ENCODE results near the gene NXPH2.

The NXPH2 gene

DNA sequence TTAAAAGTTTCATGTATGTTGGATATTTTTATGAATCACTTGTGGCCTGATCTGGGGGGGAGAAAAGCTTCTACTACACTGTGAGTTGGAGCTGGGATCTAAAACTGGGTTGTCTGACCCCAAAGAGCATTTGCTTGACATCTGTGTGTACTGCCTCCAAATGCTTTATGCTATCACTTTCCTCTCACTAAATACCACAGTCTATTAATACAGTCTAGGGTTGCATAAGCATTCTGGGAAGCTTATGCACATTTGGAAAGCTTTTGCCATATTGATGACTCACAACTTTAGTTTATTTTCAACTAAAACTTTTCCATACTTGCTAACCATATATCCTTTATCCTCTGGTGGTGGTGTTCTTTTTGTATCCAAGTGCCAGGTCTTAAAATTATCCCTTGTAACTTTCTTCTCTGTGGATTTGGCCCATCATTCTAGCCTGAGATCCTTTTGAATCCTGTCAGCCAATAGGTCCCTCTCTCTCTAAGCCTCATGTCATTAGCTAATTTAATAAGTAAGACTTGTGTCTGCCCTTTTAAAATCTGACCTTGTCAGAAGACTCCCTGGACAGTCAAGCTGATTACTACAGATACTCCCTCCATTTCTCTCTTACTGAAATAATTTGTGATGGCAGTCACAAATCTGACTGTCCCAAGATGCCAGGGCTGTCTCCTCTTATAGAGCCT, 72.7 kb downstream of the NXPH2 start:
- peak; percentile 84 for DNase-seq (ENCODE audit: low read depth, low spot score)
- in situ Hi-C loops (cut with HindIII; ENCODE audit: low sequenced_read_pairs): no loop called here
- TF ChIP-seq, protein P1, sequence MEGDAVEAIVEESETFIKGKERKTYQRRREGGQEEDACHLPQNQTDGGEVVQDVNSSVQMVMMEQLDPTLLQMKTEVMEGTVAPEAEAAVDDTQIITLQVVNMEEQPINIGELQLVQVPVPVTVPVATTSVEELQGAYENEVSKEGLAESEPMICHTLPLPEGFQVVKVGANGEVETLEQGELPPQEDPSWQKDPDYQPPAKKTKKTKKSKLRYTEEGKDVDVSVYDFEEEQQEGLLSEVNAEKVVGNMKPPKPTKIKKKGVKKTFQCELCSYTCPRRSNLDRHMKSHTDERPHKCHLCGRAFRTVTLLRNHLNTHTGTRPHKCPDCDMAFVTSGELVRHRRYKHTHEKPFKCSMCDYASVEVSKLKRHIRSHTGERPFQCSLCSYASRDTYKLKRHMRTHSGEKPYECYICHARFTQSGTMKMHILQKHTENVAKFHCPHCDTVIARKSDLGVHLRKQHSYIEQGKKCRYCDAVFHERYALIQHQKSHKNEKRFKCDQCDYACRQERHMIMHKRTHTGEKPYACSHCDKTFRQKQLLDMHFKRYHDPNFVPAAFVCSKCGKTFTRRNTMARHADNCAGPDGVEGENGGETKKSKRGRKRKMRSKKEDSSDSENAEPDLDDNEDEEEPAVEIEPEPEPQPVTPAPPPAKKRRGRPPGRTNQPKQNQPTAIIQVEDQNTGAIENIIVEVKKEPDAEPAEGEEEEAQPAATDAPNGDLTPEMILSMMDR (IDR thresholded peaks at IDR 0.05; ENCODE audit: low read depth, low read length): no peak
- H3K4me3 ChIP-seq (ENCODE audit: low read depth, low read length): no peak overlapping the region

DNA sequence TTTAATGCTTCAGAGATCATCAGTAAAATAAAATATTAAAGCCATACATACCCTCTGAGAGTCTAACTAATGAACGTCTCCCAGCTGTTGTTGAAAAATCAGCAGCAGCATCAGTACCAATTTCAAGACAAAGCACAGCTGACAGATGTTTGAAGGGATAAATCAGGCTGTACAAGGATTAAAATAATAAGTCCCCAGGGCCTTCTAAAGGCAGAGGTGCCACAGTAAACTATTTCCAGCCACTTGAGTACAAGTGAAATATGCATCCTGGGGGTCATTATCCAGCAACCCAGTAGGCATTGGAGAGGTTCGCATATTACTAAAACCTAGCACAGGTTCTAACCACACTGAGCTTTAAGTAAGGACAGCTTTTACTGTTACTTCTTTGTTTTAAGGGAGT, 76.9 kb downstream of the NXPH2 start:
- no peak overlapping the region for H3K4me3 ChIP-seq (ENCODE audit: low read depth, low read length)
- DNase-seq (ENCODE audit: low read depth, low spot score): no peak
- TF ChIP-seq, protein P1 (IDR thresholded peaks at IDR 0.05; ENCODE audit: low read depth, low read length): no peak
- in situ Hi-C loops (cut with HindIII; ENCODE audit: low sequenced_read_pairs): no loop called here

DNA sequence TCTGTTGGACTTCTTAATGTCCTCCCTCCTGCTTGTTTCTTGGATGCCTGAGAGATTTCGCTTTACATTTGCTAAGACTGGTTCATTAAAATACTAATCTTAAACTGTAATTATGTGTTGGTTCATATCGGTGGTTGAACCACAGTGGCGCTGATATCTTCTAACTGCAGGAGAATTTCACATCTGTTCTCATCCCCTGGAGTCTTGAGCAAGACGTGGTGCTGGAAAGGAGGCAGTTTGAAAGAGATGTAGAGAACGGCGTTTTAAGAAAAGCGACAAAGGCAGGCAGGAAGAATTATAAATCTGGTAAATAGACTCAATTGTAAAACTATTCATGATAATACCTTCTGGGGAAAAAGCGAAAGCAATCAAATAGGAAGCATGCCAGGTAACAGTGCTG, 79.5 kb downstream of the NXPH2 start:
- DNase-seq (ENCODE audit: low read depth, low spot score): no peak
- no peak overlapping the region for H3K4me3 ChIP-seq (ENCODE audit: low read depth, low read length)
- TF ChIP-seq, protein P1 (IDR thresholded peaks at IDR 0.05; ENCODE audit: low read depth, low read length): no peak
- in situ Hi-C loops (cut with HindIII; ENCODE audit: low sequenced_read_pairs): no loop called here

DNA sequence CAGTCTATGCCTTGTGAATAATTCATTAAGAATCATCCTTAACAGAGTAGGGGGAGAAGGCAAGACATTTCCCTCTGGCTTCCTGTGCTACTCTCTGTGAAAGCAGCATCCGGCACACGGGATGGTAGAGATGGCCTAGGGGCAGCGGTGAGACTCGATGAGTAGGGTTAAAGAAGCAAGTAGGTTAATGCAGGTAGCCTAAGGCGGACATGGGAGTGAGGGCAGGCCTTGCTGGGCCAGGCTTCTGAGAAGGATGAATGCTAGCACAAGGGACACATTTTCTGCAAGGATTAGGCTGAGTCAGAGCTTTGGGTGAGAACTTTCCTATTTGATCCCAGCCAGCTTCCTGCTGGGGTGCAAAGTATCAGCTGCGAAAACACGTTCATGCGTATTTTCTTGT, 80.8 kb downstream of the NXPH2 start:
- no peak overlapping the region for H3K4me3 ChIP-seq (ENCODE audit: low read depth, low read length)
- in situ Hi-C loops (cut with HindIII; ENCODE audit: low sequenced_read_pairs): no loop called here
- DNase-seq (ENCODE audit: low read depth, low spot score): no peak
- TF ChIP-seq, protein P1 (IDR thresholded peaks at IDR 0.05; ENCODE audit: low read depth, low read length): no peak

DNA sequence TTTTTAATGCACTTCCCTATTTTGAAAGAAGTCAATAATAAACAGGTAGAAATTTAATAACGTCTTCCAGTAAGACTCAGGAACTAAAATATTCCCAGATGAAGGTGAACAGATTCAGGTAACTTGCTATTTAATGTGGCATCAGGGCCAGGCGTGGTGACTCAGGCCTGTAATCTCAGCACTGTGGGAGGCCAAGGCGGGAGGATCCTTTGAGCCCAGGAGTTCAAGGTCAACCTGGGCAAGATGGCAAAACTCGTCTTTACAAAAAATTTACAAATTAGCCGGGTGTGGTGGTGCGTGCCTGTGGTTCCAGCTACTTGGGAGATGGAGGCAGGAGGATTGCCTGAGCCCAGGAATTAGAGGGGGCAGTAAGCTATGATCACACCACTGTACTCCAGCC, 81.8 kb downstream of the NXPH2 start:
- no peak overlapping the region for H3K4me3 ChIP-seq (ENCODE audit: low read depth, low read length)
- in situ Hi-C loops (cut with HindIII; ENCODE audit: low sequenced_read_pairs): no loop called here
- TF ChIP-seq, protein P1 (IDR thresholded peaks at IDR 0.05; ENCODE audit: low read depth, low read length): no peak
- DNase-seq (ENCODE audit: low read depth, low spot score): no peak

DNA sequence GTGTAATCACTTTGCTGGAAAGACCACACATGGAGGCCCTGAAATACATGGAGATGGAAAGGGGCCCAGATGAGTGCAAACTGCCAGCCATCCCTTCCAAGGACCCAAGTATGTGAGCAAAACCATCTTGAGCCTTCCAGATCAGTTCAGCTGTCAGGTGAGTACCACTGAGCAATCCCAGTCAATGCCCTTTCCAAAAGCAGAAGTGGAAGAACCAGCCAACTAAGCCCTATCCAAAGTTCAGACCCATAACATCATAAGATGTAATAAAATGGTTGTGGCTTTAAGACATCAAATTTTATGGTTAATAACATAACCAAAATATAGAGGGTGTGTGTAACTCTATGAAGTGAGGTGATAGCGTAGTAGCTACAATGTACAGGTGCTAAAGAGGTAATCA, 88.5 kb downstream of the NXPH2 start:
- no peak overlapping the region for H3K4me3 ChIP-seq (ENCODE audit: low read depth, low read length)
- no peak for DNase-seq (ENCODE audit: low read depth, low spot score)
- TF ChIP-seq, protein P1 (IDR thresholded peaks at IDR 0.05; ENCODE audit: low read depth, low read length): no peak
- in situ Hi-C loops (cut with HindIII; ENCODE audit: low sequenced_read_pairs): no loop called here

Data from astrocyte of the spinal cord (primary cell).